Caco-2 (cell line): Measurements from ENCODE around the gene SMARCC1. TPM values are rescaled to one million over a fixed set of nuclear protein-coding genes. Genes with fewer than 3 reads are reported as not detected.

Source experiments
- BruUV-seq: library from RNA; stranded (reverse); fragments of 400-500 nt; replicated peaks from 2 replicates; lab custom pipeline; 2021; lab: Mats Ljungman, UMichigan
- CTCF ChIA-PET: fragments of 300-600 bp; sonication (Branson Sonifier 250); formaldehyde crosslinking; loops from one replicate; lab custom pipeline; 2022; ENCODE audit warnings: antibody characterized with exemption; lab: Charles Lee
- POLR2A ChIA-PET: fragments of 300-600 bp; sonication (Branson Sonifier 250); formaldehyde crosslinking; loops from one replicate; lab custom pipeline; 2022; ENCODE audit warnings: antibody characterized with exemption; lab: Charles Lee
- DNase-seq, 2 experiments: peaks; one replicate each; pipeline versions ENCODE4 v3.0.0 to v3.0.0-alpha.2; 2020 to 2022
- H3K27me3 ChIP-seq: replicated peaks from 2 replicates; pipeline ENCODE4 v1.6.0; 2011; ENCODE audit warnings: low read length; ENCODE audit not compliant: control insufficient read depth, insufficient read depth
- H3K36me3 ChIP-seq: 2 replicates; pipeline ENCODE4 v1.5.1; 2011; ENCODE audit warnings: low read length; ENCODE audit not compliant: control insufficient read depth, insufficient read depth
- H3K4me1 ChIP-seq: fragments of 250-450 bp; sonication (Bioruptor Pico); 2 replicates; pipeline ENCODE4 v1.5.1; 2020; ENCODE audit warnings: mild to moderate bottlenecking
- H3K4me3 ChIP-seq: 2 replicates; pipeline ENCODE4 v1.5.1; 2011; ENCODE audit warnings: low read depth, mild to moderate bottlenecking, control low read depth, low read length
- H3K9me3 ChIP-seq: fragments of 250-450 bp; sonication (Bioruptor Pico); 2 replicates; pipeline ENCODE4 v1.5.1; 2020; ENCODE audit warnings: mild to moderate bottlenecking, moderate library complexity
- H3K27ac Mint-ChIP-seq: one replicate; pipeline ENCODE4 v1.8.0; 2022; ENCODE audit warnings: mixed read lengths; ENCODE audit not compliant: unreplicated experiment
- H3K27me3 Mint-ChIP-seq: one replicate; pipeline ENCODE4 v1.8.0; 2022; ENCODE audit warnings: mixed read lengths; ENCODE audit not compliant: insufficient read depth, unreplicated experiment
- H3K36me3 Mint-ChIP-seq: one replicate; pipeline ENCODE4 v1.8.0; 2022; ENCODE audit warnings: mild to moderate bottlenecking, mixed read lengths; ENCODE audit not compliant: insufficient read depth, unreplicated experiment
- H3K4me1 Mint-ChIP-seq: one replicate; pipeline ENCODE4 v1.8.0; 2022; ENCODE audit warnings: low read depth, mixed read lengths; ENCODE audit not compliant: unreplicated experiment
- H3K4me3 Mint-ChIP-seq: one replicate; pipeline ENCODE4 v1.8.0; 2022; ENCODE audit warnings: mild to moderate bottlenecking, moderate library complexity, mixed read lengths; ENCODE audit not compliant: unreplicated experiment
- H3K9me3 Mint-ChIP-seq: one replicate; pipeline ENCODE4 v1.8.0; 2022; ENCODE audit warnings: mixed read lengths; ENCODE audit not compliant: unreplicated experiment
- intact Hi-C: fragments of 100-400 bp; cut with micrococcal nuclease; formaldehyde crosslinking; loops from one replicate; pipeline ENCODE4 v1.10.0; 2022; ENCODE audit not compliant: unreplicated experiment
- total RNA-seq: library from RNA; stranded (reverse); gene quantifications from 2 replicates; pipeline ENCODE4 v1.2.3, GENCODE V29; 2022
- TF ChIP-seq, protein P1 (sequence below), 2 experiments: fragments of 200-600 bp in 1 of 2; IDR thresholded peaks; 1 replicate in 1 of 2; 2 replicates in 1 of 2; pipeline versions ENCODE4 v1.5.1 to v1.8.0; 2011 to 2022; ENCODE audit warnings: antibody characterized with exemption in 1 of 2, control low read depth in 1 of 2, inconsistent platforms in 1 of 2, low read depth in 1 of 2, low read length in 1 of 2, mild to moderate bottlenecking in 1 of 2, moderate library complexity in 1 of 2; ENCODE audit not compliant: insufficient read depth in 1 of 2, severe bottlenecking in 1 of 2, unreplicated experiment in 1 of 2

The SMARCC1 gene
- total RNA-seq, 1 experiment from 2014 or later: 128 TPM

DNA sequence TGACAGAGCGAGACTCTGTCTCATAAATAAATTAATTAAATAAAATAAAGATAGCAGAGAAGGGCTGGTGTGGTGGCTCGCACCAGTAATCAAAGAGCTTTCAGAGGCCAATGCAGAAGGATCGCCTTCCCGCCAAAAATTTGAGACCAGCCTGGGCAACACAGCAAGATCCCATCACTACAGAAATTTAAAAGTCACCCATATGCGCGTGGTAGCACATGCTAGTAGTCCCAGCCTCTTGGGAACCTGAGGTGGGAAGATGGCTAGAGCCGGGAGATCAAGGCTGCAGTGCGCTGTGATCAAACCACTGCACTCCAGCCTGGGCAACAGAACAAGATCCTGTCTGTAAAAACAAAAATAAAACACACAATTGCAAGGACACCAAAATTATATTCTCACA lies 9.6 kb downstream of the SMARCC1 start:
- TF ChIP-seq, protein P1, sequence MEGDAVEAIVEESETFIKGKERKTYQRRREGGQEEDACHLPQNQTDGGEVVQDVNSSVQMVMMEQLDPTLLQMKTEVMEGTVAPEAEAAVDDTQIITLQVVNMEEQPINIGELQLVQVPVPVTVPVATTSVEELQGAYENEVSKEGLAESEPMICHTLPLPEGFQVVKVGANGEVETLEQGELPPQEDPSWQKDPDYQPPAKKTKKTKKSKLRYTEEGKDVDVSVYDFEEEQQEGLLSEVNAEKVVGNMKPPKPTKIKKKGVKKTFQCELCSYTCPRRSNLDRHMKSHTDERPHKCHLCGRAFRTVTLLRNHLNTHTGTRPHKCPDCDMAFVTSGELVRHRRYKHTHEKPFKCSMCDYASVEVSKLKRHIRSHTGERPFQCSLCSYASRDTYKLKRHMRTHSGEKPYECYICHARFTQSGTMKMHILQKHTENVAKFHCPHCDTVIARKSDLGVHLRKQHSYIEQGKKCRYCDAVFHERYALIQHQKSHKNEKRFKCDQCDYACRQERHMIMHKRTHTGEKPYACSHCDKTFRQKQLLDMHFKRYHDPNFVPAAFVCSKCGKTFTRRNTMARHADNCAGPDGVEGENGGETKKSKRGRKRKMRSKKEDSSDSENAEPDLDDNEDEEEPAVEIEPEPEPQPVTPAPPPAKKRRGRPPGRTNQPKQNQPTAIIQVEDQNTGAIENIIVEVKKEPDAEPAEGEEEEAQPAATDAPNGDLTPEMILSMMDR (IDR thresholded peaks at IDR 0.05; ENCODE audit: insufficient read depth in 1 of 2, low read depth in 1 of 2, low read length in 1 of 2, severe bottlenecking in 1 of 2, unreplicated experiment in 1 of 2): no peak
- Mint-ChIP-seq H3K4me1 (no peaks in the 10 kb centered on the region), H3K27ac (no peak overlapping the region), H3K36me3 (peaks cover 42% of the 10 kb centered on the region), H3K27me3 (no peaks in the 10 kb centered on the region), H3K9me3 (no peaks in the 10 kb centered on the region), H3K4me3 (no peak overlapping the region)
- H3K9me3 ChIP-seq: no peaks in the 10 kb centered on the region
- BruUV-seq: no TSS peak
- ChIA-PET CTCF (no interaction called here), POLR2A (no interaction called here)
- H3K4me1 ChIP-seq: no peaks in the 10 kb centered on the region
- no peak overlapping the region for H3K4me3 ChIP-seq
- no peak for DNase-seq
- intact Hi-C loops: no loop called here
- H3K27me3 ChIP-seq: no peaks in the 10 kb centered on the region
- H3K36me3 ChIP-seq: no peaks in the 10 kb centered on the region

GRCh38 chr3:47766186-47766585 lies 15.5 kb downstream of the SMARCC1 start:
- ChIA-PET CTCF (no interaction called here), POLR2A (no interaction called here)
- peaks cover 52% of the 10 kb centered on the region for H3K36me3 Mint-ChIP-seq
- H3K27me3 Mint-ChIP-seq: no peaks in the 10 kb centered on the region
- H3K27ac Mint-ChIP-seq: no peak overlapping the region
- Histone ChIP-seq H3K36me3 (no peaks in the 10 kb centered on the region), H3K4me1 (no peaks in the 10 kb centered on the region), H3K4me3 (no peak overlapping the region), H3K9me3 (no peaks in the 10 kb centered on the region), H3K27me3 (no peaks in the 10 kb centered on the region)
- no peak overlapping the region for H3K4me3 Mint-ChIP-seq
- no peaks in the 10 kb centered on the region for H3K4me1 Mint-ChIP-seq
- DNase-seq: no peak
- no peaks in the 10 kb centered on the region for H3K9me3 Mint-ChIP-seq
- intact Hi-C loops: no loop called here
- BruUV-seq: no TSS peak
- TF ChIP-seq, protein P1 (IDR thresholded peaks at IDR 0.05; ENCODE audit: insufficient read depth in 1 of 2, low read depth in 1 of 2, low read length in 1 of 2, severe bottlenecking in 1 of 2, unreplicated experiment in 1 of 2): no peak

GRCh38 chr3:47762233-47762632 lies 19.5 kb downstream of the SMARCC1 start:
- H3K4me3 ChIP-seq: no peak overlapping the region
- H3K4me1 ChIP-seq: no peaks in the 10 kb centered on the region
- intact Hi-C loops: no loop called here
- Mint-ChIP-seq H3K4me3 (no peak overlapping the region), H3K27ac (peak overlapping the region; percentile 37), H3K27me3 (no peaks in the 10 kb centered on the region), H3K36me3 (peaks cover 61% of the 10 kb centered on the region), H3K4me1 (no peaks in the 10 kb centered on the region), H3K9me3 (no peaks in the 10 kb centered on the region)
- TF ChIP-seq, protein P1 (IDR thresholded peaks at IDR 0.05; ENCODE audit: insufficient read depth in 1 of 2, low read depth in 1 of 2, low read length in 1 of 2, severe bottlenecking in 1 of 2, unreplicated experiment in 1 of 2): no peak
- no peaks in the 10 kb centered on the region for H3K27me3 ChIP-seq
- POLR2A ChIA-PET: no interaction called here
- no peaks in the 10 kb centered on the region for H3K9me3 ChIP-seq
- CTCF ChIA-PET: no interaction called here
- BruUV-seq: no TSS peak
- peaks cover 1% of the 10 kb centered on the region; the same call in 1 of the 2 replicates for H3K36me3 ChIP-seq
- DNase-seq: no peak
